ENCODE results near the gene VWA5B1.

GRCh38 chr1:20266141-20266540 is 24.5 kb upstream of the VWA5B1 start:
- TF ChIP-seq POLR2A (IDR thresholded peaks at IDR 0.05; ENCODE audit: low read depth, low read length) = no peak
- no peak for TF ChIP-seq POLR2AphosphoS5 (IDR thresholded peaks at IDR 0.05; ENCODE audit: low read depth, low read length)
